Endodermal cell (in vitro differentiated cells): ENCODE results near the gene PLD5. TPM values are rescaled to one million over a fixed set of nuclear protein-coding genes. Genes with fewer than 3 reads are reported as not detected.

Source experiments
- DNase-seq: peaks from one replicate; pipeline ENCODE4 v3.0.0-alpha.2; 2017
- H3K27ac ChIP-seq: 2 replicates; pipeline ENCODE4 v1.5.1; 2013; ENCODE audit warnings: mild to moderate bottlenecking, low read depth, low read length, moderate library complexity
- H3K27me3 ChIP-seq: 2 replicates; pipeline ENCODE4 v1.6.1; 2013; ENCODE audit warnings: mild to moderate bottlenecking, low read length, moderate library complexity; ENCODE audit not compliant: insufficient read depth, control insufficient read depth, poor library complexity, severe bottlenecking
- H3K36me3 ChIP-seq: 2 replicates; pipeline ENCODE4 v1.7.0; 2013; ENCODE audit warnings: mild to moderate bottlenecking, low read length, moderate library complexity; ENCODE audit not compliant: control insufficient read depth, insufficient read depth
- H3K4me1 ChIP-seq: one replicate; pipeline ENCODE4 v1.7.0; 2013; ENCODE audit warnings: low read length; ENCODE audit not compliant: control insufficient read depth, insufficient read depth
- H3K4me3 ChIP-seq: 2 replicates; pipeline ENCODE4 v1.5.1; 2013; ENCODE audit warnings: mild to moderate bottlenecking, low read length, moderate library complexity
- H3K9ac ChIP-seq: 2 replicates; pipeline ENCODE4 v1.6.1; 2013; ENCODE audit warnings: mild to moderate bottlenecking, low read length, moderate library complexity; ENCODE audit not compliant: poor library complexity, severe bottlenecking; ENCODE audit errors: extremely low read depth
- H3K9me3 ChIP-seq: 2 replicates; pipeline ENCODE4 v1.6.1; 2013; ENCODE audit warnings: mild to moderate bottlenecking, low read length, moderate library complexity; ENCODE audit not compliant: control insufficient read depth
- H3K27ac Mint-ChIP-seq: 2 replicates; pipeline ENCODE4 v1.8.0; 2020; ENCODE audit warnings: mixed read lengths
- H3K27me3 Mint-ChIP-seq: 2 replicates; pipeline ENCODE4 v1.8.0; 2021; ENCODE audit warnings: mild to moderate bottlenecking, mixed read lengths; ENCODE audit not compliant: insufficient read depth
- H3K36me3 Mint-ChIP-seq: 2 replicates; pipeline ENCODE4 v1.8.0; 2020; ENCODE audit warnings: low read depth, mixed read lengths
- H3K4me1 Mint-ChIP-seq: 2 replicates; pipeline ENCODE4 v1.8.0; 2020; ENCODE audit warnings: mixed read lengths
- H3K4me3 Mint-ChIP-seq: 2 replicates; pipeline ENCODE4 v1.8.0; 2020; ENCODE audit warnings: mild to moderate bottlenecking, moderate library complexity, mixed read lengths
- H3K9me3 Mint-ChIP-seq: 2 replicates; pipeline ENCODE4 v1.8.0; 2020; ENCODE audit warnings: mild to moderate bottlenecking, mixed read lengths
- CTCF ChIP-seq: fragments of 200-600 bp; sonication (generic); conservative IDR thresholded peaks from 2 replicates; pipeline ENCODE4 v1.5.0; 2021; ENCODE audit warnings: antibody characterized with exemption, mild to moderate bottlenecking
- WGBS, 2 experiments: methylation state at CpG; one replicate each; pipeline versions ENCODE4 v1.1.5 to v1.1.7; 2013; ENCODE audit warnings: missing lambda C conversion rate in 2 of 2, mixed read lengths in 1 of 2; ENCODE audit not compliant: insufficient coverage in 1 of 2, insufficient read length in 1 of 2; 5-methylcytosine and 5-hydroxymethylcytosine counted together
- total RNA-seq, 2 donors: library from RNA; stranded (reverse); fragmentation: NEBNext Ultra II Directional in 1 of 2; extraction: Animal tissue kit (Norgen Biotek cat#: 25700) in 1 of 2; gene quantifications; 2 replicates in 1 of 2; 3 replicates in 1 of 2; pipeline ENCODE4 v1.2.1, GENCODE V29; 2021

PLD5 gene
- total RNA-seq, 2 donors from 2014 or later: 0.66 to 2.7 TPM

- Histone ChIP-seq H3K27me3 (no peaks in the 10 kb centered on the region), H3K9ac (no peak overlapping the region), H3K4me1 (no peaks in the 10 kb centered on the region), H3K27ac (no peak overlapping the region), H3K9me3 (no peaks in the 10 kb centered on the region), H3K36me3 (no peaks in the 10 kb centered on the region), H3K4me3 (no peak overlapping the region)
- Mint-ChIP-seq H3K27ac (no peak overlapping the region), H3K9me3 (no peaks in the 10 kb centered on the region), H3K4me1 (no peaks in the 10 kb centered on the region), H3K4me3 (no peak overlapping the region), H3K27me3 (no peaks in the 10 kb centered on the region), H3K36me3 (no peaks in the 10 kb centered on the region)
- no peak for DNase-seq
- WGBS, 2 experiments: 89 to 100% methylated on average over 3 to 6 of the region's 6 CpGs
- TF ChIP-seq CTCF: no peak
These were observed 91.9 kb downstream of the PLD5 start for GRCh38 chr1:242432491-242433095.

- Histone ChIP-seq H3K9me3 (no peaks in the 10 kb centered on the region), H3K27ac (no peak overlapping the region), H3K9ac (no peak overlapping the region), H3K27me3 (no peaks in the 10 kb centered on the region), H3K4me1 (no peaks in the 10 kb centered on the region), H3K36me3 (no peaks in the 10 kb centered on the region), H3K4me3 (no peak overlapping the region)
- no peak overlapping the region for H3K4me3 Mint-ChIP-seq
- H3K27ac Mint-ChIP-seq: no peak overlapping the region
- 92 to 100% methylated on average over 1 to 3 of the region's 3 CpGs for WGBS, 2 experiments
- no peak for TF ChIP-seq CTCF
- H3K36me3 Mint-ChIP-seq: no peaks in the 10 kb centered on the region
- H3K9me3 Mint-ChIP-seq: no peaks in the 10 kb centered on the region
- H3K4me1 Mint-ChIP-seq: no peaks in the 10 kb centered on the region
- H3K27me3 Mint-ChIP-seq: no peaks in the 10 kb centered on the region
- no peak for DNase-seq
These were observed 92.7 kb downstream of the PLD5 start for GRCh38 chr1:242431786-242432185.

GRCh38 chr1:242430956-242431355, 93.5 kb downstream of the PLD5 start:
- no peak overlapping the region for H3K27ac Mint-ChIP-seq
- Histone ChIP-seq H3K4me3 (no peak overlapping the region), H3K36me3 (no peaks in the 10 kb centered on the region), H3K27ac (no peak overlapping the region), H3K27me3 (no peaks in the 10 kb centered on the region), H3K9me3 (no peaks in the 10 kb centered on the region), H3K4me1 (no peaks in the 10 kb centered on the region), H3K9ac (no peak overlapping the region)
- 72 to 84% methylated on average over 2 to 4 of the region's 4 CpGs for WGBS, 2 experiments
- no peaks in the 10 kb centered on the region for H3K36me3 Mint-ChIP-seq
- no peak for TF ChIP-seq CTCF
- no peak overlapping the region for H3K4me3 Mint-ChIP-seq
- no peaks in the 10 kb centered on the region for H3K4me1 Mint-ChIP-seq
- no peaks in the 10 kb centered on the region for H3K27me3 Mint-ChIP-seq
- DNase-seq: no peak
- no peaks in the 10 kb centered on the region for H3K9me3 Mint-ChIP-seq
